HG03064 (cell line): Measurements from ENCODE around the gene GSTT4.
"Not testable (repeated sequence)": the region's sequence is repeated elsewhere in the genome, so short reads cannot be mapped to it uniquely, and the experiment has no call there.

Experiments
- ATAC-seq: cut with Tn5 transposase; IDR thresholded peaks from one replicate; pipeline ENCODE4 v1.9.1; 2021; ENCODE audit warnings: low read depth; ENCODE audit not compliant: unreplicated experiment

The GSTT4 gene

GRCh38 chr22:23954991-23955305 lies 50.3 kb downstream of the GSTT4 start:
- not testable (repeated sequence) for ATAC-seq

GRCh38 chr22:23954193-23954990 lies 50.9 kb downstream of the GSTT4 start:
- ATAC-seq, result not testable (repeated sequence)

- not testable (repeated sequence) for ATAC-seq
Measured at GRCh38 chr22:23953485-23953884, 51.8 kb downstream of the GSTT4 start.

GRCh38 chr22:23952794-23953405 lies 52.4 kb downstream of the GSTT4 start:
- not testable (repeated sequence) for ATAC-seq

GRCh38 chr22:23951383-23951782 lies 53.9 kb downstream of the GSTT4 start:
- ATAC-seq, result not testable (repeated sequence)

- not testable (repeated sequence) for ATAC-seq
Measured at GRCh38 chr22:23949764-23950163, 55.5 kb downstream of the GSTT4 start.
